ENCODE results near the gene PRIMPOL.

PRIMPOL gene

GRCh38 chr4:184669251-184669650, 19.7 kb downstream of the PRIMPOL start:
- DNase-seq, result no peak

DNA sequence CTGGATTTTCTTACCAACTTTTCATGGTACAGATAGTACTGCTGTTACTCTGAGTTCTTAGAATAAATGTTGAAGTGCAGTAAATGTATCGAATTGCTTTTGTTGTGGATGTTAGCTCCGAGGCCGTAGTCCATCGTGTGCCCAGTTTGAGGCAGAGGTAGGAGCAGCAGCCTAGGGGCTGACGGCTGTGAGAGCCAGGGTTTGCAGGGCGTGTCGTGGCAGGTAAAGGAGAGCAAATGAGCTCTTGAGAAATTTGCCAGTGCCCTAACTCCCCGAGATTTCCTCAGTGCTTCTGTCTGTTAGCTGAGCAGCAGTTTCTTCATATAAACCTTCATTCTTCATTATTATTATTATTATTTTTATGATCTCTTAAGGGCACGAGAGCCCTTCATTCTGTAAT, 21.6 kb downstream of the PRIMPOL start:
- DNase-seq, result no peak

GRCh38 chr4:184672741-184673140, 23.2 kb downstream of the PRIMPOL start:
- no peak for DNase-seq

GRCh38 chr4:184674011-184674410, 24.5 kb downstream of the PRIMPOL start:
- DNase-seq, result no peak

- DNase-seq, result no peak
Measured at GRCh38 chr4:184675018-184675417, 25.5 kb downstream of the PRIMPOL start.

DNA sequence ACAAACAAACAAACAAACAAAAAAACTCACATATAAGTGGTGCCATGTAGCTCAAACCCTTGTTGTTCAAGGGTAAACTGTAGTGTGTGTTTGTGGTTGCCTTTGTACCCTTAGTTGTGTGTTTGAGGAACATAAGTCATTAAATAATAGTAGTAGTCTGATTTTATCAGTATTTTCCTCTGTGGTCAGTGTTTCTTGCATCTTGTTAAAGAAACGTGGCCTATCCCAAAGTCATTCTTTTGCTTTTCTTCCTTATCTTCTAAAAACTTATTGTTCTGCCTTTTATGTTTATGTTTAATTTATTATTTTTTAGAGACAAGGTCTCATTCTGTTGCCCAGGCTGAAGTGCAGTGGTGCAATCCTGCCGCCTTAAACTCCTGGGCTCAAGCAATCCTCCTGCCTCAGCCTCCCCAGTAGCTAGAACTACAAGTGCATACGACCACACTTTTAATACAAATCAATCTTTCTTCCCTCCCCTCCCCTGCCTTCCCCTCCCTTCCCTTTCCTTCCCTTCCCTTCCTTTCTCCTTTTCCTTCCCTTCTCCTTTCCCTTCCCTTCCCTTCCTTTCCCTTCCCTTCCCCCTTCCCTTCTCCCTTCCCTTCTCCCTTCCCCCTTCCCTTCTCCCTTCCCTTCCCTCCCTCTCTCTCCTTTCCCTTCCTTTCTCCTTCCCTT, 26.4 kb downstream of the PRIMPOL start:
- DNase-seq, result no peak

- DNase-seq, result no peak
Measured at GRCh38 chr4:184680698-184681097, 31.2 kb downstream of the PRIMPOL start.

GRCh38 chr4:184681916-184682315, 32.4 kb downstream of the PRIMPOL start:
- DNase-seq, result no peak

DNA sequence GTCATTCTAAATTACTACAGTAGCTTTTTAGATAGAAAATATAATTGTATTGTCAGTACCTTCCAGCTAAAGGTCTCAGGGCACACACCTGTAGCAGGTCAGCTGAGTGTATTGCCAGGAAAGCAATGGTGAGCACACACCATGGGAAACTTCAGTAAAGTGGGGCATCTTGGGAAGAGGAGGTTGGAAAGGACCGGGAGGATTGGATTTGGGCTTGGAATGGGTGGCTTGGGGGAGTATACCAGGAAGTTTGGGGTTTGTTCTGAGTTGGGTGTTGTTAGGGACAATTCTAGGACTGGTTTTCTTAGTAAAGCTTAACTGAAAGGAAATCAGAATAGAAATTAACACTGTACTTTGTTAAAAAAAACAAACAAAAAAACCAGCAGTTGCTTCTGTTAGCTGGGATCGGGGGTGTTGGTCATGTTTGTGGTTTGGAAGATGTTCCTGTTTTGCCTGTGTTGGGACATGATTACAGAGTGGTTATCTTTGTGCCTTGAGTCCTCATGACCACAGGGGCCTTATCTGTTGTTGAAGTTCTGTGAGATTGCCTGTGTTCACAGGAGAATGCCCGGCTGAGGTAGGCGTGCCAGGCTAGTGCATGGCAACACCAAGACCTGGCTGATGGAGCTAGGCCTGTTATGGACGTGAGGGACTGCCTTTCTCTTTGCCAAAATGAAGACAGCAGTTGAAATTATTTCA, 35.1 kb downstream of the PRIMPOL start:
- DNase-seq, result no peak

DNA sequence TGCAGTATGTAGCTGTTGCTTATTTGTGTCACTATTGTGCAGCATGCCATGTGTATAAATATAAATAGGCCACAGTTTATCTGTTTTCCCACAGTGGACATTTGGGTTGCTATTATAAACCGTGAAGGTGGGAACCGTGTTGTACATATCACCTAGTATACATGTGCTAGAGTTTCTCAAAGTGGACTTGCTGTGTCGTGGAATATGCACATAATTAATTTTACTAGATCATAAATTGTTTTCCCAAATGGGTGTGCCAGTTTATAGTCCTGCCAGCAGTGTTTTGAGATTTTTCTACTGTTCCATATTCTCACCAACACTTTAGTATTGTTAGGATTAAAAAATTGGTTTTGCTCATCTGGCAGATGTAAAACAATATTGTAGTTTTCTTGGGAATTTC, 38.5 kb downstream of the PRIMPOL start:
- DNase-seq, result no peak

DNA sequence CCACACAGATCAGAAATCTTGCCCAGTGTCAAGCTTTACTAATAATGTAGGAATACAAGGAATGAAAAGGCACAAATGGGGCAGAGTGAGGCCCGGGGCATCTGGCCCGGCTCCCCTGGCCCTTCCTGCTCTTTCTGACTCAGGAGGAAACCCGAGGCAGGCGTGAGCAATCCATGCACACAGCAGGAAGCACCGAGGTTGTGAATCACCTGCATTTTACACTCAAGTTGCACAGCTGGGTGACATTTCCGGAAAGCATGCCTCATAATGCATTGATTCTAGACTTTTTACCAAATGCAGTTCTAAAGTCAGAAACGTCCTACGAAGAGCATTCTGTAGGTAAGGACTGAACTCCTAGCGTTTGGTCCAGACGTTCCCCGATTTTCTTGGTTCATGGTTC, 38.9 kb downstream of the PRIMPOL start:
- DNase-seq, result no peak

DNA sequence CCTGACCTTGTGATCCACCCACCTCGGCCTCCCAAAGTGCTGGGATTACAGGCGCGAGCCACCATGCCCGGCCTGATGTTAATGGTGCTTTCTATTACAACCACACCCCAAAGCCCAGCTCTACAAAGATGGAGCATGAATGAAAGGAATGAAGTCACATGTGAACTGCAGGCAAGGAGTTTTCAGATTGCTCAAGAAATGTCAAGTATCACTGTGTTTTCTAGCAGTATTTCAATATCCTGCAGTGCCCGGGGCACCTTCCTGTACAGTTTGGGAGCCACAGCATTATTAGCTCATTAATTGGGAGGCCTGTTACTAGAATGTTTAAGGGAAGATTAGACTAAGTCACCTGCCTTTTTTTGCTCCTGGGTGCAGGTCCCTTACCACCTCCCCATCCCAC, 40.1 kb downstream of the PRIMPOL start:
- no peak for DNase-seq

DNA sequence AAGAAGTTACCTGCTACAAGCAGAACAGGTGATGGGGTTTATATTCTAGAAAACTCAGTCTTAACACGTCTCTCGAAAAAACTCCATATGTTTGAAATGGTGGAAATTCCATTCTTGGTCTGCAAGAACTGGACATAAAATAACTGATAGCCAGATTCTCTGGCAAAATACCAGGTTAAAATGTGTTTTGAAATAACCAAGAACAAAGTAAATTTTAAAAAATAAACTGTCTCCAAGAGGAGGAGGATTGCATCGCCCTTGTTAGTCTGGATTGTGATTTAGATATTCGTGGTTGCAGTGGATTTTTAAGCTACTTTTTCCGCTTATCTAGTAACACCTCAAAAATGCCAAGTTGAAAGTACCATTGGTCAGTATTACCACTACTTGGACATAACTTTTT, 43.5 kb downstream of the PRIMPOL start:
- no peak for DNase-seq

DNA sequence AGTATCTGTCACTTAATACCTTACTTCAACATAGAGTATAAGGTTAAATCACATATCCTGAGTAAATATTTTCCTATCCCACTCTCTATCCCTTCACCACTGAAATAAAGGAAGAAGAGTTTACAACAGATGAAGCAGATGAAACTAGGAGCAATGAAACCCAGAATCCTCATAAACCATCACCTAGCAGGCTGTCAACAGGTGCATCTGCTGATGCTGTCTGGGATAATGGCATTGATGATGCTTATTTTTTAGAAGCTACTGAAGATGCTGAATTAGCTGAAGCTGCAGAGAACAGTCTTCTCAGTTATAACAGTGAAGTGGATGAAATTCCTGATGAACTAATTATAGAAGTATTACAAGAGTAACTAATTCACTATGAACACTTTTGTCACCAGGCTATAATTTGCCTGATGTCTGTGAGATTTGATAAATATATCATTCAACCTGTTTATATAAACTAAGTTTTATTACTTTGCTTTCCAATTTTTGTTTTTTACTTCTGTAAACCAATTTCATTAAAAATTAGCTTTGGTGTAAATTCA, 44.9 kb downstream of the PRIMPOL start:
- no peak for DNase-seq

DNA sequence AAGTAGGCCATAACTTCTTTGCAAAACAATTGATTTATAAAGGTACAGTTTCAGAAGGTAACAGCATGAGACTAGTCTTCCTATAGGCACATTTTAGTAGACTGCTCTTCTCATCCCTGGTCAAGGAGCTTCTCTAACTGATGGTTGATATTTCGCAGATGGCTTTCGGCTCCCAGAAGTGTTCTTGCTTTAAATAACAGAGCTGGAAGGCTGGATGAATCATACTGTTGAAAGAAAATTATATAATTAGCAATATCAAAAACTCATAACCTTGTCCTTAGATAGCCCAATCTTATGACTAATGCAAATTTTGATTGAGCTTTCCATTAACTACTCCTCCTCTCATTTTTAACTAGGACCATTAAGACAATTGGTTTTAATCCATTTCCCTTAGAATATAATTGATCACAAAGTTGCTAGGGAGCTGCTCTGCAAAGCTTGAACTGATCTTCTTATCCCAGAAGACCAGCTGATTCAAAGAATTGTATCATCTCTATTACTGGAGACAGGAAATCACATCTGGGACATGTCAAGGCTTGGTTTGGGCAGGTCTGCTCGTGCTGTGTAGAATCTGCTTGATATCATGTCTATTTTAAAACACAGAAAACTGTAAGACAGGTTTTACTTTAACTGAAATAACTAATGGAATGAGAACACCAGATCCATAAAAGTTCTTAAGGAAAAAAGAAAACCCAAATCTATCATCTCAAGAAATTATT, 45.8 kb downstream of the PRIMPOL start:
- DNase-seq, result no peak

DNA sequence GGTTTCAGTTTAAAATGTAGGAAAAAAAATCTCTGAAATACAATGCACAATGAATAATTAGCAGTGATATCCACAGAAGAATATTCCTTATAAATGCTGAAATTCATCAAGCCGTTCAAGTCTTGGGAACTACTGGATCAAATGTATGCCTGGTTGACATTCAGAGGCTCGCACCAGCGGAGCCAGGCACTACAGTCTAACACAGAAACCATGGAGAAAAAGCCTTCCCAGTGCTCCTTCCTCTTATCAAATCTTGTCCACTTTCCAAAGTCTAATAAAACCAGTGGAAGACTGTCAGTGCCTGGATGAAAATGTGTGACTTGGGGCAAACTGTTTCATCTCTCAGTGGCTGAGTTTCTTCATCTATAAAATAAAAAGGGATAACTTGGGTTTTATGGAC, 48.4 kb downstream of the PRIMPOL start:
- DNase-seq, result no peak

- no peak for DNase-seq
Measured at GRCh38 chr4:184699941-184700340, 50.4 kb downstream of the PRIMPOL start.

DNA sequence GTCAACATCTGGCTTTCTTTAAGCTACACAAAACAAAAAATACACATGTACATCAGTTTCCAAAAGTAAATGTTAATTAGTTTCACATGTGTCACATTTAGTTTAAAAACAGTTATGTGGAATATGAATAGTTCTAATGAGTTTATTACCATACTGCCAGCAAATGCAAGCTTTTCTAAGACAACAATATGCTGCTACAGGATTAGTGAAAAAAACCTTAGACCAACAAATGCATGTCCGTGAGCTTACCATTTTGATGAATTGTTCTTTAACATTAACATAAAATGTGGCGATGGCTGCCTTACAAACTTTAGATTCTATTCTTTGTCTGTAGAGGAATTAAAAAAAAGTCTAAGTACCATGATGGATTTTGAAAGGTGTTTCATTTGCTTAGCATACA, 52.6 kb downstream of the PRIMPOL start:
- no peak for DNase-seq

DNA sequence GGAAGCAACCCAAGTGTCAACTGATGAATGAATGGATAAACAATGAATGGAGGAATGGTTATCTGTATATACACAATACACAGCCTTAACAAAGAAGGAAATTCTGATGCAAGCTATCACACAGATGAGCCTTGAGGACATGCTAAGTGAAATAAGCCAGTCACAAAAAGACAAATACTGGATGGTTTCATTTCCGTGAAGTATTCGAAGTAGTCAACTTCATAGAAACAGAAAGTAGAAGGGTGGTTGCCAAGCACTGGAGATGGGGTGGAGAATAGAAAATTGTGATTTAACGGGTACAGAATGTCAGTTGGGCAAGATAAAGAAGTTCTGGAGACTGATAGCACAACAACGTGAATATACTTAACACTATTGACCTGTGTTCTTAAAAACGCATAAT, 56.2 kb downstream of the PRIMPOL start:
- no peak for DNase-seq

DNA sequence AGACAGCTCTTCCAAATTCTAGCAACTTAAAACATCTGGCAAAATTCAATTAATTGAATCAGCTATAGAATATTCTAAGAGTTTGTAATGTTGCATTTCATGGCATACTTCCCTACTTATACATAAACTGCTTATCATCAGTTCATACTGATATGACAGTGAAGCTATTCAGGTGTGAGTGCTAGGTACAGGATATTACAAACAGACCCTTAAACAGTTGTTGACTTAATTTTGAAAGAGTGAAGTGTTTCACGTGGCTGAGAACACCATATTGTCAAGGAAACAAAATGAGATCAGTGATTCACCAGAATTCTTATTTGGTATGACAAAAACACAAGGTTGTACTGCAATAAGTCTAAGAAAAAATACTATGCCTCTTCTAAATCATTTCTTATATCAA, 56.9 kb downstream of the PRIMPOL start:
- no peak for DNase-seq

DNA sequence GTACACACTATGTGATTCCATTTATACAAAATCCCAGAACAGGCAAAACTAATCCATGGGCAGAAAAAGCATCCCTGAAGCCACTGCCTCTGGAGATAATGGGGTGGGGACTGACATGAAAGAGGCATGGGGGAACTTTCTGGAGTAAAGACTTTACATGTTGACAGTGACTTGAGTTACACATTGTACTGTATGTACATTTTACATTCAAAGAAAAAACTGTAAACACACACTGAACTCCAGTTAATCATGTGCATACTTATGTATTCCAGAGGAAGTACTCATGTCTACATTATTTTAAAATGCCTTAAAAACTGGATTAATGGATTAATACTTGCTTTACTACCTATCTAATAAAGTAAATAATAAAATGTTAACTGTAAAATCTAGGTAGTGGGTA, 62.8 kb downstream of the PRIMPOL start:
- no peak for DNase-seq

GRCh38 chr4:184713887-184714286, 64.3 kb downstream of the PRIMPOL start:
- DNase-seq, result no peak

- no peak for DNase-seq
Measured at GRCh38 chr4:184715526-184715925, 66.0 kb downstream of the PRIMPOL start.

GRCh38 chr4:184719407-184719806, 69.9 kb downstream of the PRIMPOL start:
- no peak for DNase-seq

Data from NCI-H187 treated with DMSO at 0.1 percent for 48 hours (cell line).